ENCODE measurements around the gene RHOC. TPM values are rescaled to one million over a fixed set of nuclear protein-coding genes. Genes with fewer than 3 reads are reported as not detected.

Gene RHOC
- total and polyA plus RNA-seq, 4 donors, result 50.4 to 102 (median 68.8) TPM

DNA sequence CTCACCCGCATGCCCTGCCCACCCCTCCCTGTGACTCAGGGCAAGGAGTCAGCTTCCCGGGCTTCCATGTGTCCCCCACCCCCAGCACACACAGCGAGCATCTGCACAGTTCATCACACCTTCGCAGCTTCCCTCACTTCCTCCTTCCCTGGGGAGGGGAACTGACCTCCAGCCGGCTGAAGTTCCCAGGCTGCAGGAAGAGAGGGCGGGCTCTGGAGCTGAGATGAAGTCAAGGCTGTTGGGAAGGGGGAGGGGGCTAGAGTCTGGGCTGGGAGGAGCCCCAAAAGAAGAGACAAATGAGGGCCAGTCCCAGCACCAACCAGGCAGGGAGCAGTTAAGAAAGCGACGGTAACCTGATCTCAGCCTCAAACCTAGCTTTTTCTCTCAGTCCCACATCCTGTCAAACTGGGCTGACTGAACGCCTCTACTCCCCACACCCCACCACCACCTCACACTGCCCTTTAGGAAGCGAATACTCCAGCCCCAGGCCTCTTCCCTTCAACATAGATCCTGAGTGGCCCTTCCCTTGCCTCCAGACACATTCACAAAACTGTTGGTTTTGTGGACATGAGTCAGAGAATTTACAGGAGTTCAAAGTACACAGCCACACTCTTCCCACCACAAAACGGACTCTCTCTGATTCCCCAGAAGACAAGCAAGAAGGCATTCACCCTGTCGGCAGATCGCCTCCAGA, 1.8 kb downstream of the RHOC start:
- H3K9ac ChIP-seq (ENCODE audit: low read depth in 1 of 2, low read length in 2 of 2), result peak overlapping the region; percentile 56 to 59
- peak overlapping the region; percentile 78 for H3K27ac ChIP-seq (ENCODE audit: low read depth in 1 of 2, low read length in 2 of 2)
- TF ChIP-seq RXRA (IDR thresholded peaks at IDR 0.05), result peak; percentile 13 to 54
- peak in 1 of 2 donors; percentile 26 for TF ChIP-seq GABPA (IDR thresholded peaks at IDR 0.05 in 1 of 2, conservative IDR thresholded peaks at IDR 0.05 in 1 of 2)
- TF ChIP-seq, protein P1, sequence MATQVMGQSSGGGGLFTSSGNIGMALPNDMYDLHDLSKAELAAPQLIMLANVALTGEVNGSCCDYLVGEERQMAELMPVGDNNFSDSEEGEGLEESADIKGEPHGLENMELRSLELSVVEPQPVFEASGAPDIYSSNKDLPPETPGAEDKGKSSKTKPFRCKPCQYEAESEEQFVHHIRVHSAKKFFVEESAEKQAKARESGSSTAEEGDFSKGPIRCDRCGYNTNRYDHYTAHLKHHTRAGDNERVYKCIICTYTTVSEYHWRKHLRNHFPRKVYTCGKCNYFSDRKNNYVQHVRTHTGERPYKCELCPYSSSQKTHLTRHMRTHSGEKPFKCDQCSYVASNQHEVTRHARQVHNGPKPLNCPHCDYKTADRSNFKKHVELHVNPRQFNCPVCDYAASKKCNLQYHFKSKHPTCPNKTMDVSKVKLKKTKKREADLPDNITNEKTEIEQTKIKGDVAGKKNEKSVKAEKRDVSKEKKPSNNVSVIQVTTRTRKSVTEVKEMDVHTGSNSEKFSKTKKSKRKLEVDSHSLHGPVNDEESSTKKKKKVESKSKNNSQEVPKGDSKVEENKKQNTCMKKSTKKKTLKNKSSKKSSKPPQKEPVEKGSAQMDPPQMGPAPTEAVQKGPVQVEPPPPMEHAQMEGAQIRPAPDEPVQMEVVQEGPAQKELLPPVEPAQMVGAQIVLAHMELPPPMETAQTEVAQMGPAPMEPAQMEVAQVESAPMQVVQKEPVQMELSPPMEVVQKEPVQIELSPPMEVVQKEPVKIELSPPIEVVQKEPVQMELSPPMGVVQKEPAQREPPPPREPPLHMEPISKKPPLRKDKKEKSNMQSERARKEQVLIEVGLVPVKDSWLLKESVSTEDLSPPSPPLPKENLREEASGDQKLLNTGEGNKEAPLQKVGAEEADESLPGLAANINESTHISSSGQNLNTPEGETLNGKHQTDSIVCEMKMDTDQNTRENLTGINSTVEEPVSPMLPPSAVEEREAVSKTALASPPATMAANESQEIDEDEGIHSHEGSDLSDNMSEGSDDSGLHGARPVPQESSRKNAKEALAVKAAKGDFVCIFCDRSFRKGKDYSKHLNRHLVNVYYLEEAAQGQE (IDR thresholded peaks at IDR 0.05), result no peak
- TF ChIP-seq, protein P2, sequence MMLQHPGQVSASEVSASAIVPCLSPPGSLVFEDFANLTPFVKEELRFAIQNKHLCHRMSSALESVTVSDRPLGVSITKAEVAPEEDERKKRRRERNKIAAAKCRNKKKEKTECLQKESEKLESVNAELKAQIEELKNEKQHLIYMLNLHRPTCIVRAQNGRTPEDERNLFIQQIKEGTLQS (IDR thresholded peaks at IDR 0.05), result no peak
- TF ChIP-seq, protein P3, sequence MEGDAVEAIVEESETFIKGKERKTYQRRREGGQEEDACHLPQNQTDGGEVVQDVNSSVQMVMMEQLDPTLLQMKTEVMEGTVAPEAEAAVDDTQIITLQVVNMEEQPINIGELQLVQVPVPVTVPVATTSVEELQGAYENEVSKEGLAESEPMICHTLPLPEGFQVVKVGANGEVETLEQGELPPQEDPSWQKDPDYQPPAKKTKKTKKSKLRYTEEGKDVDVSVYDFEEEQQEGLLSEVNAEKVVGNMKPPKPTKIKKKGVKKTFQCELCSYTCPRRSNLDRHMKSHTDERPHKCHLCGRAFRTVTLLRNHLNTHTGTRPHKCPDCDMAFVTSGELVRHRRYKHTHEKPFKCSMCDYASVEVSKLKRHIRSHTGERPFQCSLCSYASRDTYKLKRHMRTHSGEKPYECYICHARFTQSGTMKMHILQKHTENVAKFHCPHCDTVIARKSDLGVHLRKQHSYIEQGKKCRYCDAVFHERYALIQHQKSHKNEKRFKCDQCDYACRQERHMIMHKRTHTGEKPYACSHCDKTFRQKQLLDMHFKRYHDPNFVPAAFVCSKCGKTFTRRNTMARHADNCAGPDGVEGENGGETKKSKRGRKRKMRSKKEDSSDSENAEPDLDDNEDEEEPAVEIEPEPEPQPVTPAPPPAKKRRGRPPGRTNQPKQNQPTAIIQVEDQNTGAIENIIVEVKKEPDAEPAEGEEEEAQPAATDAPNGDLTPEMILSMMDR (IDR thresholded peaks at IDR 0.05; ENCODE audit: low read depth, low read length, missing input control), result no peak
- TF ChIP-seq HNF4G (IDR thresholded peaks at IDR 0.05), result no peak
- TF ChIP-seq EGR1 (IDR thresholded peaks at IDR 0.05; ENCODE audit: low read depth in 2 of 2), result no peak
- peak; percentile 77 for TF ChIP-seq SP1 (IDR thresholded peaks at IDR 0.05)
- TF ChIP-seq, protein P4, sequence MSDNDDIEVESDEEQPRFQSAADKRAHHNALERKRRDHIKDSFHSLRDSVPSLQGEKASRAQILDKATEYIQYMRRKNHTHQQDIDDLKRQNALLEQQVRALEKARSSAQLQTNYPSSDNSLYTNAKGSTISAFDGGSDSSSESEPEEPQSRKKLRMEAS (IDR thresholded peaks at IDR 0.05), result peak; percentile 58
- peak; percentile 62 to 66 for TF ChIP-seq HNF4A (conservative IDR thresholded peaks at IDR 0.05)
- TF ChIP-seq RAD21 (IDR thresholded peaks at IDR 0.05), result peak; percentile 10 to 59
- peak; percentile 84 for TF ChIP-seq NR2F2 (IDR thresholded peaks at IDR 0.05)
- no peak for TF ChIP-seq FOXA2 (IDR thresholded peaks at IDR 0.05)
- TF ChIP-seq YY1 (IDR thresholded peaks at IDR 0.05), result peak; percentile 27
- TF ChIP-seq, protein P5, sequence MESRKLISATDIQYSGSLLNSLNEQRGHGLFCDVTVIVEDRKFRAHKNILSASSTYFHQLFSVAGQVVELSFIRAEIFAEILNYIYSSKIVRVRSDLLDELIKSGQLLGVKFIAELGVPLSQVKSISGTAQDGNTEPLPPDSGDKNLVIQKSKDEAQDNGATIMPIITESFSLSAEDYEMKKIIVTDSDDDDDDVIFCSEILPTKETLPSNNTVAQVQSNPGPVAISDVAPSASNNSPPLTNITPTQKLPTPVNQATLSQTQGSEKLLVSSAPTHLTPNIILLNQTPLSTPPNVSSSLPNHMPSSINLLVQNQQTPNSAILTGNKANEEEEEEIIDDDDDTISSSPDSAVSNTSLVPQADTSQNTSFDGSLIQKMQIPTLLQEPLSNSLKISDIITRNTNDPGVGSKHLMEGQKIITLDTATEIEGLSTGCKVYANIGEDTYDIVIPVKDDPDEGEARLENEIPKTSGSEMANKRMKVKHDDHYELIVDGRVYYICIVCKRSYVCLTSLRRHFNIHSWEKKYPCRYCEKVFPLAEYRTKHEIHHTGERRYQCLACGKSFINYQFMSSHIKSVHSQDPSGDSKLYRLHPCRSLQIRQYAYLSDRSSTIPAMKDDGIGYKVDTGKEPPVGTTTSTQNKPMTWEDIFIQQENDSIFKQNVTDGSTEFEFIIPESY (IDR thresholded peaks at IDR 0.05), result no peak
- peak in 1 of 2 donors; percentile 43 for TF ChIP-seq JUND (IDR thresholded peaks at IDR 0.05)
- peak; percentile 65 for TF ChIP-seq TAF1 (conservative IDR thresholded peaks at IDR 0.05)
- no peak for TF ChIP-seq FOXA1 (IDR thresholded peaks at IDR 0.05)
- H3K4me1 ChIP-seq (ENCODE audit: control insufficient read depth in 4 of 4, insufficient read depth in 4 of 4, low read length in 3 of 4), result peaks cover 16 to 45% (median 33%) of the 10 kb centered on the region in 4 donors
- peaks cover 0 to 2% (median 0%) of the 10 kb centered on the region in 4 donors for H3K36me3 ChIP-seq (ENCODE audit: control insufficient read depth in 4 of 4, insufficient read depth in 3 of 4, low read depth in 1 of 4, low read length in 3 of 4)
- H3K4me3 ChIP-seq (ENCODE audit: low read depth in 1 of 3, low read length in 3 of 3), result peak overlapping the region; percentile 63 to 83 (median 69)
- peak; percentile 58 for DNase-seq (ENCODE audit: low spot score)
- no peaks in the 10 kb centered on the region for H3K27me3 ChIP-seq (ENCODE audit: control insufficient read depth in 4 of 4, insufficient read depth in 4 of 4, low read length in 3 of 4)
- H3K9me3 ChIP-seq (ENCODE audit: control insufficient read depth in 4 of 4, low read length in 3 of 4), result no peaks in the 10 kb centered on the region
- WGBS, result 24% methylated on average over 13 of the region's 13 CpGs

Data from liver (tissue), 9 donors.